HG02571 (cell line): ENCODE results near the gene ANKS1A.
"Not testable (repeated sequence)": the region's sequence is repeated elsewhere in the genome, so short reads cannot be mapped to it uniquely, and the experiment has no call there.

Source experiments
- ATAC-seq: cut with Tn5 transposase; IDR thresholded peaks from one replicate; pipeline ENCODE4 v1.9.1; 2021; ENCODE audit warnings: mild to moderate bottlenecking, moderate library complexity; ENCODE audit not compliant: unreplicated experiment

The ANKS1A gene

DNA sequence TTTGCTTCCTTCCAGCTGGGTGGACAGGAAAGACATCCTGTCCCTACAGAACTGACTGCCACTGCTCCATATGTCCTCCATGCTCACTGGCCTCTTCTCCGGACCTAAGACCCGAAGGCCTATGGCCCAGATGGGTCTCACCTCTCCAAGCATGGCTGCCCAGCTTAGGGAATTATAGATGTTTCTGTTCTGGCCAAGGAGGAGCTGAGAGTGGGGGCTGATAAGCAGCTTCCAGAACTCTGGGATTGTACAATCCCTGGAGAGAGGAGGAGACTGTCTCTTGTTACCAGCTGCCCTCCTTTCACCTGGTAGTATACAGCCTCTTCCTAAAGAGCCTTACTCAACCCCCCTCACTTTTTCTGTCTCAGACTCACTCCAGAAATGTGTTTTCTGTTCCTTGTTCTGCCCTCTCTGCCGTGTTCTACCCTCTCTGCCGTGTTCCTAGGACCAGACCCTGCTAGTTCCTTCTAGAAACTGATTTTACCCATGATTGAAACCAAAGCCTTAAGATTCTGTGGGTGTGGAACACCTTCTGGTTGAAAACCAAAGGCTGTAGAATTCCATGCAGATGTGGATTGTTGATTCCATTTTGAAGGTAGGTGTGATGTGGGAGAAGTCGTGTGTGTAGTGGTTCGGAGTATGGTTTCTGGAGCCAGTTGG, 28.7 kb downstream of the ANKS1A start:
- no peak for ATAC-seq

DNA sequence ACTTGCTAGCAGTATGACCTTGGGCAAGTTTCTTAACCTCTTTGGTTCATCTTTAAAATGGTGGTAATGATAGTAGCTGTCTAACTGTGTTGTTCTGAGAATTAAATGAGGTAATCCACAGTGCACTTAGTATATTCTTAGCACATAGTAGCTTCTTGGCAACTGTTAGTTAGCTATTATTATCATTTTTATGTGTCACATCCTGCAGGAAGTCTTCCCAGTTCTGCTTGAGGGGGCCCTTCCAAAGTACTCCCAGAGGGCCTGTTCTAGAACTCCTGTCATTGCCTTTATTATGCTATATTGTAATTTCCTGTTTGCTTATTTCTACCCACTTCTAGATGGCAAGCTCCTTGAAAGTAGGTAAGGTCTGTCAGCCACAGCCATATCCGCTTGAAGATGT, 30.6 kb downstream of the ANKS1A start:
- ATAC-seq, result no peak

DNA sequence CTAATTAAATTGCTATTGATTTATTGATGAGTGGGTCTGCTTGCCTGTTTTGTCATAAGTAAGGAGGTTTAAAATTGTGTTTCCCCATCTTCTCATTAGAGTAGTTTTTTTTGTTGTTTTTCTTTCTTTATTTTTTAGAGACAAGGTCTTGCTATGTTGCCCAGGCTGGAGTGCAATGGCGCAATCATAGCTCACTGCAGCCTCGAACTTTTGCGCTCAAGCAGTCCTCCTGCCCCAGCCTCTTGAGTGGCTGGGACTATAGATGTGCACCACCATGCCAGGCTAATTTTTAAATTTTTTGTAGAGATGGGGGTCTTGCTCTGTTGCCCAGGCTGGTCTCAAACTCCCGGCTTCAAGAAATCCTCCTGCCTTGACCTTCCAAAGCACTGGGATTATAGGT, 31.0 kb downstream of the ANKS1A start:
- no peak for ATAC-seq

DNA sequence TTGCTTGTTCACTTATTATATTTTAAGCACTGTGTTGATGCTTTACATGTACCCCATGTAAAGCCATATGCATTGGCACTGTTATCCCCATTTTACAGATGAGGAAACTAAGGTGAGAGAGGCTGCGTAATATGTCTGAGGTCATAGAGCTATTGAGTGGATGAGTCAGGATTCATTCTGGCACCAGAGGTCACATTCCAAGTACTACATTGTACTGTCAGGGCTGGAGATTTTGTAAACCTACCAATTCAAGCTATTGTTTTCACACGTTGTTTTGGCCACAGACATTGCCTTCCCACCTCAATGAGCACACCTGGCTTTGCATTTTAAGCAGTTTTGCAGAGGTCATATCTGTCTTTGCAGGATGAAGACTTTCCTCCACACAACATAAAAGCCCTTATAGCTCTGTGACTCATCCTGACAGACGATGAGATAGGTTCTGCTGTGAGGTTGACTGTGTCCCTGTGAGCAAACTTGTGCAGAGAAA, 33.2 kb downstream of the ANKS1A start:
- no peak for ATAC-seq

DNA sequence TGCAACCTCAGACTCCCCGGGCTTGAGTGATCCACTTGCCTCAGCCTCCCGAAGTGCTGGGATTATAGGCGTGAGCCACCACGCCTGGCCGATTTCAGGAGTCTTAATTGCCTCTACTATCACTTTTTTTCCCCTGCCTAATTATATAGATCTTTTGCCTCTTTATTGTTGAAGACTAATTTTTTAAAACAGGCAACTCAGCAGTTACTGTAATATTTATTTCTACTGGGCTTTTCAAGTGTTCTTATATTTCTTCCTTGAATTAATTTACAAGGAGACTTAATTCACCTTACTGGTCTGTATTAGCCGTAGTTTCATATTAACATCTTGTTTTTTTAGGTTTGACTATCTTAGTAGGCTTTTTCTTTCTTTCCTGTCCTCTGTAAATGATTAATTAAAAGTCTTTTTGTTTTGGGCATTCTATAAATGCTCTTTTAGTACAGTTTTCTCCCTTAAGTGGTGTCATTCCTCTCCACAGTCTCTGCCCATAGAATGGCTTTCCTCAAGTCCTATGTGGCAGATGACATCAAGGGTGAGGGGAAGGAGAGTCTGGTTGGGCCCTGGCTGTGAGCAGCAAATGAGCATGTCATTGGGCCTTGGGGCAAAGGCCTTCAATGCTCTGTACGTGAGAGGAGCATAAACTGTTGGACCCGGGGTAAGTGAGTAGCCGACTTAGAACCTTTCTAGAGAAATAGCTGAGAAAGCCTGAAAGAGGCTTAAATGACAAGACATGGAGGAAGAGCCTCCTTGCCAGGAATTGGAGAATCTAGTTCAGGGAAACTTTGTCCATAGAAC, 36.0 kb downstream of the ANKS1A start:
- ATAC-seq, result no peak

DNA sequence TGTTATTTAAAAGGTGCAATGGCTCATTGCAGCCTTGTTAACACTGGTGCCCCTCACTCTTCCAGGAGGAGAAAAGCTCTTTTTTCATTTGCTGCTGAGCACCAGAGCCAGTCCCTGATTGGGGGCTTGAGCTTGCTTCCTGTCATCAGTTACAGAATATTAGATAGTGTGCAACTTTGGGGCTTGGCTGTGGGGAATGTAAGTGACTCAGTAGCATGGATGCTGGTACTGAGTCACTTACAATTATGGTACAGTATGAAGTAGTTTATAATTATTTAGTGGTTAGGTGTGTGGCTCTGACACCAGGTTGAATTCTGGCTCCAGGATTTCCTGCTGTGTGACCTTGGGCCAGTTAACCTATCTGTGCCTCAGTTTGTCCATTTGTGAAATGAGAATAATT, 37.6 kb downstream of the ANKS1A start:
- ATAC-seq, result no peak

DNA sequence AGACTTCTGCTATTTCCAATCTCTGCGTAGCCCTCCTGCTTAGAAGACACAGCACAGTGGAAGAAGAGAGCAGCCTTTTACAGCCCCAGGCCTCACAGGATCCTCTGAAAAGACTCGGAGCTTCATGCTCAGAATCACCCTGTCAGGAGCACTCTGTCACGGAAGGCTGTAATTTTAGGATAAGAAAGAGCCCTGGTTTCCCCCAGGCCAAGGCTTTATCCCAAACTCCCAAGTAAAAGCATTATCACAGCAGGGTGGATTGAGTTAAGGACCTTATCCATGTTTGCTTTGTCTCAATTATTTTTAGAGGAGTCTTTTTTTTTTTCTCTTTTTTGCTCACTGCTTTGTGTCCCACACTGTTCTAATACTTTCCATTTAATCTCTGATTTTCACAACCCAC, 39.2 kb downstream of the ANKS1A start:
- ATAC-seq, result no peak

DNA sequence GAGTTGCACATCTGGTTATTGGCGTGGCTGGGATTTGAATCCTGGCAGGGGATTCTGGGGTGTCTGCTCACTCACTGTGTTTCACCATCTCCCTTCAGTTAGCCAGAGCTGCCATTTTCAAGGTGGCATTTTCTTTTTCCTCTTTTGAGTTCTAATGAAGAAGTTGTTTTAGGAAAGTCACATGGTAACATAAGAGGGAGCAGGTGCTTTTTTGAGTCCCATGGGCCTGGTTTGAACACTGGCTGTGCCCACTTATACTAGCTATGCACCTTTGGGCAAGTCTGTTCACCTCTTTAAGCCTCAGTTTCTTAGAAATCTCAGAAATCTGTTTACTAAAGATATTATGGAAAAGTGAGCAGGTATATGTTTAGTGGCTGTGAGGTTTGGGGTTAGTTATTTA, 39.6 kb downstream of the ANKS1A start:
- ATAC-seq, result no peak

DNA sequence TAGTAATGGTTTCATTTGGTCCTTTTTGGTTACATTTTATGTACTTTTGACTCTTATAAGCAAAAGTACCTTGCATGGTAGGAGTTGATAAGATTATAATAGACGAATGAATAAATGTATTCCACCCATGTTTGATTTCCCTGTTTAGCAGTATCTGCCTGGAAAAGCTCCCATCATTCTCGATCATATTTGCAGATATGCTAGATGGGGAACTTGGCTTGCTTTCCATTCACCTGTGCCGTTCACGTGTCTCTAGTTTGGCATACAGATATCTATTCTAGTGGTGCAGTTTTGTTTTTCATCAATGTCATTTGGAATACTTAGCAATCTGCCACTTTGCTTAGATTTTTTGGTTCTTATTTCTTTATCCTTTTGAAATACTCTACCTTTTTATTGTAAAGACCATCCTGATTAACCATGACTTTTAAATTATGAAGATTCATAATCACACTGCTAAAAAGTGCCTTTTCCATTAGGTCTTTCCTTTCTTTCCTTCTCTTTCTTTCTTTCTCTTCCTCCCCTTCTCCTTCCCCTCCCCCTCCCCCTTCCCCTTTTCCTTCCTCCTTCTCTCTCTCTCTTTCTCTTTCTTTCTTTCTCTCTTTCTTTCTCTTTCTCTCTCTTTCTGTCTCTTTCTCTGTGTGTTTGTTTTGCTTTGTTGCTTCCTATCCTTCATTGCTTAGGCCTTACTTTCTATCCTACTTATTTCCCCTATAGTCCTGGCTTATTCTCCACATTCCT, 40.4 kb downstream of the ANKS1A start:
- no peak for ATAC-seq

DNA sequence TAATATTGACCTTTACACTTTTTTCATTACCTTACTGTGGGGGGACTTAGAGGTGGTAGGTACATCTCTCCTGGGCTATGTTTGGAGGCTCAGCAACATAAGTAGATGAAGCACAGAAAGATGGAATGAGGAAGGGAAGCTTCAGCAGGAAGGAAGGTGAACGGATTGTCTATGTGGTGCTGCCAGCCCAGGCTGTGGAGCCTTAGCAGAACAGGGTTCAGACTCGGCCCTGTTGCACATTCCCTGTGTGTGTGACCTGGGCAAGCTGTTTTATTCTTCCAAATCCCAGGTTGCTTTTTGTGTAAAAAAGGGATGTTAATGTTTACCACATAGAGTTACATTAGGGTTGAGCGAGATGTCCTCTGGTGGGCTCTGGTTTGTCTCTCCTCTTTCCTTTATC, 41.2 kb downstream of the ANKS1A start:
- no peak for ATAC-seq

DNA sequence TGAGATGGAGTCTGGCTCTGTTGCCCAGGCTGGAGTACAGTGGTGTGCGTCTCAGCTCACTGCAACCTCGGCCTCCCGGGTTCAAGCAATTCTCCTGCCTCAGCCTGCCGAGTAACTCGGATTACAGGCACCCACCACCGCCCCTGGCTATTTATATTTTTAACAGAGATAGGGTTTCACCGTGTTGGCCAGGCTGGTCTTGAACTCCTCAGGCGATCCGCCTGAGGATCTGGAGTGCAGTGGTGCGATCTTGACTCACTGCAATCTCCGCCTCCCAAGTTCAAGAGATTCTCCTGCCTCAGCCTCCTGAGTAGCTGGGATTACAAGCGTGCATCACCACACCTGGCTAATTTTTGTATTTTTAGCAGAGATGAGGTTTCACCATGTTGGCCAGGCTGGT, 43.1 kb downstream of the ANKS1A start:
- ATAC-seq, result not testable (repeated sequence)

DNA sequence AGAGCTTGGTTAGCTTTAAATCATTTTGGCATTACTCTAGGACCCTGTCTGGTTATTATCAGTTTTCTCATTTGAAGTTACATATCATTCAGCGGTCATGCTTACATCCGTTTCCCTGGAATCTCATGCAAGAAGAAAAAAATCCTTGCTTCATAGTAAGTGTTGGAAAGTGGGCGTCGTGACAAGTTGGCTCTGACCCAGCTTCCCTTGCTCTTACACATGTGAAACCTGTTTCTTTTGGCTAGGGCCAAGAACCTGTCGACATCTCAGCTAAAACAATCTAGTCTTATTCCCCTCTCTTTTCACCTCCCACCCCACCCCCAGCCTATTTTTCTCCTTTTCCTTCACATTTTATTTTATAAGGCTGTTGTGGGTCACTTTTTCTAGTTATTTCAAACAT, 45.5 kb downstream of the ANKS1A start:
- no peak for ATAC-seq

DNA sequence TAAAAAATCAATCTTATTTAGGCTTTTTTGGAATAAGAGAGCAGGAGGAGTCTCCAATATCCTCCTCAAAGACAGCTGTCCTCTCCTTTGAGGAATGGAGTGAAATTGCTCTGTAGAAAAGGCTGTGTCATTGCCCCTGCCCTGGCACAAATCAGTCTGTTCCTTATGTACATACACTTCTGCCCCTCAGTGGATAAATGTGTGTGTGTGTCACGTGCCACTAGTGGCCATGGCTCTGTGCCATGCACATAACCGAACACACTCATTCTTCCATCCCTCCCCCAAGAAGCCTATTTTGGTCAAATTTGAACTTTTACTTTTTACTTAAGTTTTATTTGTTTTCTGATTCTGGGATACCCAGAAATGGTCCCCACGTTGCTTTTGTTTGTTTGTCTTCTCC, 49.2 kb downstream of the ANKS1A start:
- no peak for ATAC-seq

DNA sequence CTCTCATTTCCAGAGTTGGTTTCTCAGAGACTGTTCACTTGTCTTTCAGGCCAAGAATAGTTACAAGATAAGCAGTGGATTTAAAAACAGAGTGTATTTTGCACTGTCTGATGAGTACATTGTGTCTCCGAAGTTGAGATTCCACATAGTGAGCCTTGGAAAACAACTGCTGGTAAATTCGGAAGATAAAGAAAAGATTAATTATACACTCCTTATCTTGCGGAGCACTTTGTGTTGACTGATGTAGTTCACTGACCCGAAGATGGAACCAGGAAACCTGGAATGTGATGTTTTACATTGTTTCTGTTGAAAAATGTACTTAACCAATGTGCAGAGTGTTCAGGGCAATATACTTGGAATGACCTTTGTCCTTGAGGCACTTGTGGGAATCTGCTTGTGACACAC, 51.0 kb downstream of the ANKS1A start:
- ATAC-seq, result no peak

DNA sequence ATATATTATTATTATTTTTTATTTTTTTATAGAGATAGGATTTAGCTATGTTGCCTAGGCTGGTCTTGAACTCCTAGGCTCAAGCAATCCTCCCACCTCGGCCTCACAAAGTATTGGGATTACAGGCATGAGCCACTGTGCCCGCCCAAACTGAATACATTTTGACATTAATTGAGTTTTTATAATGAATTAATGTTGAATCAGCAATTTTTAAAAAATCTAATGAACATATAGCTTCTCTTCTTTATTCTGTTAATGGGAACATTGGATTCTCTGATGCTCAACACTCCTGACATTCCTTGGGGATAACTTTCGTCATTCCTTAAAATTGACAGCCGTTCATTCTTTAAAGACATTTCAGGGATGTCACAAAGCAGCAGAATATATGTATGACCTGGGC, 52.4 kb downstream of the ANKS1A start:
- no peak for ATAC-seq

DNA sequence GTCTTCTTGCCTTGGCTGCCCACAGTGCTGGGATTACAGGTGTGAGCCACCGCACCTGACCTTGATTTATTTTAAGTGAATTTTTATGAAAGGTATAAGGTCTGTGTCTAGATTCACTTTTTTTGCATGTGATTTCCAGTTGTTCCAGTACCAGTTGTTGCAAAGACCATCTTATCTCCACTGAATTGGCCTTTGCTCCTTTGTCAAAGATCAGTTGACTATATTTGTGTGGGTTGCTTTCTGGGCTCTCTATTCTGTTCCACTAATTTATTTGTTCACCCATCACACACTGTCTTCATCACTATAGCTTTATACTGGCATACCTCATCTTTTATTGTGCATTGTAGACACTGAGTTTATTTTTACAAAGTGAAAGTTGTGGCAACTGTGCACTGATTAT, 56.3 kb downstream of the ANKS1A start:
- no peak for ATAC-seq

DNA sequence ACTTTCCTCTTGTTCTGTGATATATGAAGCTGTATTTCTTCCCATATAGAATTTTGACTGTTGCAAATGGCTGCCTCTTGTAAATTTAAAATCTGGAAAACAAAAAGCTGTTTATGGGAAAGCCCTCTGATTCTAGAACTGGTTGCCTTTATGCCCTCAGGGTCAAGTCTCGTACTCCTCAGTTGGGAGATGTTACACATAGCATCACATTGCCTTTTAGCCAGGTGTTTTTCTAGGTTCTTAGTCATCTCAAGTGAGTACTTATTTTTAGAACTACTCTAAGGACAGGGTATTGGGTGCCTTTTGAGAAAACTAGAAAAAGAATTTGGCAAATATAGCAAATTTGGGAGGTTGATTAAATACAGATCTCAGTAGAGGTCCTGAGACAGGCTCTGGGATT, 58.5 kb downstream of the ANKS1A start:
- no peak for ATAC-seq

DNA sequence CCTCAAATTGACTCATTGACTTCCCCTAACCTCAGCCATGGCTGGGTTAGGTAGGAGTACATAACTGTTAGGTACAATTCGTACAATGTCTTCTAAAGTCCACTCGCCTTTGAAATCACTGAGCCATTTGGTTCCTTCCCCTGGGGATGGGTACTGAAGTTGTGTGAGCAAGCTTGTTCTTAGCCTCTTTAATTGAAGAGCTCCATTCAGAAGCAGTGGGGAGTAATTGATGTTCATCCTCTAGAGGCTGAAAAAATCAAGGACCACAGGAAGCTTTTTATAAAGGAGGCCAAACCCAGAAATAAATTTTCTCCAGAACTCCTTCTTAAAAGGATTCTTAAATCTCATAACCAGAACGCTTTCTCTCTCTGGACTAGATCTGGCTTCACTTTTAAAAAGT, 60.6 kb downstream of the ANKS1A start:
- no peak for ATAC-seq

DNA sequence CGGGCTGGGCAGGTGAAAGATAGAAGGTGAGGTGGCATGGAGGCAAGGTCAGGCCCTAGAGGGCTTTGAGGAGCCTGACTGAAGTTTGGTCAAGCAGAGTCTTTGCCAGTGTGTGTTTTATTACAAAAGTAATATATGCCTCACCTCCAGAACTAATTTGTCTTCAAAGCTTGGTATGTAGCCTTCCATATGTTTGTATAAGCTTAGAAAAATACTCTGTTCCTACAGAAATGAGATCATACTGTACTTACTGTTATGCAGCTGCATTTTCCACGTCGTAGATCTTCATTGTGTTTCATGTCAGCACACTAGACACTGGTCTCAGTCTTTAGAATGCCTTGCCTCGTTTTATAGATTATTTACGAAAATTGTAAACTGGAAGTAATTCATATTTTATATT, 61.8 kb downstream of the ANKS1A start:
- no peak for ATAC-seq

DNA sequence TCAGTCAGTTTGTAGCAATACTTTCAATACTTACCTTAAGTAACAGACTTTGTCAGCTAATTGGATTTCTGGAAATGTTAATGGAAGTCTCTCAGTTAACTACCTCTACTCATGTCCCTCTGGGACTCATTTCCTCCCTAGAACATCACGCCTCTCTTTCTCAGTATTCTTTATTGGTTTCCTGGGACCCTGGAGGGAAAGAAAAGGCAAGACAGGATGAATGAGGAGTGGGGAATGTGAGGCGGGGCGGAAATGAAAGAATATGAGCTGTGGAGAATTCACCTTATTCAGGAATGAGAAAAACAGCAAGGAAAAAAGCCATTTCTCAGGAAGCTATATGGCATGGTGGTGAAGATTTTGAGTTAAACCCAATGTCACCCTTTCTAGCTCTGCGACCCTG, 62.7 kb downstream of the ANKS1A start:
- ATAC-seq, result no peak

DNA sequence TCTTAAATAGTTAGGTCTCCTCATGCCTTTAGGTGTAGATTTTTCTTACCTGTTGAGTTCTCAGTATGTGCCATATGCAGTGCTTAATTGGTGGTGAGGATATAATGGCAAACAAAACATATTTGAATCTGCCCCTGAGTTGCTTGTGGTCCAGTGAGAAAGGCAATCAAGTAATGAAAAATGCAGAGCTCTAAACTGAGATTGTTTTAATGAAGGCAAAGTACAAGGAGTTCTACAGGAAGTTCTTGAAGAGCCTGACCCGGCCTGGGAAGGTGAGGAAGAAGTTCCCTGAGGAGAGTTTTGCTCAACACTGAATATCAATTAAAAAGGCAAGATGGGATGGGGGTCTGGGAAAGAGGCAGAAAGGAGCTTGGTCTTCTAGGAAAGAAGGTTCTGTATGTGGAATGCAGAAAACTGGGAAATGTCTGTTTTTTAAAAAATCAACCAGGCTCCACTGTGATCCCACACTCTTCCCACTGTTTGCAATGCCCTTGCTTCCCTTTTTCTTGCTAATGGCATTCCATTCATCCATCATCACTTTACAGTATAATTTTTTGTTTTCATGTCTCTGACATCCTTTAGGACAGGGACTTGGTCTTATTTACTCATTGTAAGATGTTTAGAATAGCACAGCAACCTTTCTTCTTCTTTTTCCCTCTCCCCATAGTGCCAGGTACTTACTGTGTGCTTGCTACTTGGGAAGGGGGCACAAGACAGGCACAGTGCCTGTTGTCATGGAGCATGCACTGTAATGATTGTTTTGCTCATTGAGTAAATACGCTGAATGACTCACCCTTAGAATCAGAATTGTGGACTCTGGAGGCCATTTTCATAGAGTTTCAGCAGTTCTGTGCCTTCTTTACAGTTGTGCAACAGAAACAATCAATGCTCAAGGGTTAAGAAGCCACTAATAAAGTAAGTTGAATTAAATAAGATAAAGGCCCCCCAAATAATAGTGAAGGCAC, 64.3 kb downstream of the ANKS1A start:
- no peak for ATAC-seq
